ENCODE results near the gene SKAP1.

GRCh38 chr17:48161127-48161905 is 268.7 kb downstream of the SKAP1 start:
- TF ChIP-seq CTCF (conservative IDR thresholded peaks at IDR 0.05; ENCODE audit: low read length) (no peak), EZH2phosphoT487 (IDR thresholded peaks at IDR 0.05; ENCODE audit: borderline replicate concordance, low read depth, low read length) (no peak)

Measured in OCI-LY7 (cell line).